GM12878 (cell line): ENCODE data around the gene HOXB6. TPM values are rescaled to one million over a fixed set of nuclear protein-coding genes. Genes with fewer than 3 reads are reported as not detected.

Experiments
- ATAC-seq: fragments of 200-7000 bp; cut with Tn5 transposase; 3 replicates; pipeline ENCODE4 v1.9.1; 2020; ENCODE audit warnings: mild to moderate bottlenecking, moderate library complexity
- BruUV-seq: library from RNA; stranded (reverse); fragments of 400-500 nt; replicated peaks from 2 replicates; lab custom pipeline; 2021; lab: Mats Ljungman, UMichigan
- CTCF ChIA-PET: fragments of 300-600 bp; sonication (Branson Sonifier 250); formaldehyde crosslinking; extraction: SDS; loops from one replicate; lab custom pipeline; 2021; ENCODE audit warnings: inconsistent platforms; lab: Yijun Ruan, JAX
- POLR2A ChIA-PET: fragments of 350-600 bp; formaldehyde crosslinking; extraction: SDS; loops from one replicate; lab custom pipeline; 2021; ENCODE audit warnings: inconsistent platforms; lab: Charles Lee
- RAD21 ChIA-PET: fragments of 300-600 bp; sonication (Branson Sonifier 250); formaldehyde crosslinking; loops from one replicate; lab custom pipeline; 2023; ENCODE audit warnings: antibody characterized with exemption; ENCODE audit not compliant: unreplicated experiment; lab: Charles Lee
- SMC1A ChIA-PET: fragments of 300-600 bp; sonication (Branson Sonifier 250); formaldehyde crosslinking; loops from one replicate; lab custom pipeline; 2023; ENCODE audit not compliant: unreplicated experiment, uncharacterized antibody; lab: Charles Lee
- DNase-seq: peaks from one replicate; pipeline ENCODE4 v3.0.0-alpha.2; 2011; ENCODE audit warnings: low read depth, low spot score
- FAIRE-seq: peaks from 3 replicates; lab custom pipeline; 2011; peaks lifted over from hg19 to GRCh38; lab: Jason Lieb, UNC
- H2AFZ ChIP-seq: 2 replicates; pipeline ENCODE4 v1.6.0; 2011; ENCODE audit warnings: low read depth, low read length, control low read depth; ENCODE audit not compliant: control insufficient read depth
- H3K27ac ChIP-seq: 2 replicates; pipeline ENCODE4 v1.5.1; 2011; ENCODE audit warnings: control low read depth; ENCODE audit not compliant: control insufficient read depth, insufficient read depth
- H3K27me3 ChIP-seq, 2 experiments: replicated peaks in 1 of 2; 2 replicates each; pipeline versions ENCODE4 v1.6.0 to v1.6.1; 2011; ENCODE audit warnings: low read length in 1 of 2; ENCODE audit not compliant: control insufficient read depth in 2 of 2, insufficient read depth in 2 of 2
- H3K36me3 ChIP-seq, 2 experiments: 2 replicates each; pipeline ENCODE4 v1.5.1; 2011; ENCODE audit warnings: low read length in 1 of 2; ENCODE audit not compliant: control insufficient read depth in 2 of 2, insufficient read depth in 2 of 2
- H3K4me1 ChIP-seq: 2 replicates; pipeline ENCODE4 v1.6.1; 2011; ENCODE audit warnings: mild to moderate bottlenecking, low read length, moderate library complexity, mixed read lengths; ENCODE audit not compliant: control insufficient read depth, insufficient read depth
- H3K4me2 ChIP-seq: 2 replicates; pipeline ENCODE4 v1.6.0; 2011; ENCODE audit warnings: control low read depth; ENCODE audit not compliant: control insufficient read depth, insufficient read depth
- H3K4me3 ChIP-seq: fragments of 200-600 bp; sonication (generic); 2 replicates; pipeline ENCODE4 v1.5.1; 2016
- H3K79me2 ChIP-seq: 2 replicates; pipeline ENCODE4 v1.6.0; 2011; ENCODE audit warnings: low read length; ENCODE audit not compliant: control insufficient read depth, insufficient read depth
- H3K9ac ChIP-seq: 2 replicates; pipeline ENCODE4 v1.8.0; 2011; ENCODE audit warnings: low read length, control low read depth, mixed read lengths; ENCODE audit not compliant: control insufficient read depth, insufficient read depth
- H3K9me3 ChIP-seq: replicated peaks from 3 replicates; pipeline ENCODE4 v1.5.1; 2011; ENCODE audit warnings: mild to moderate bottlenecking, low read length; ENCODE audit not compliant: control insufficient read depth, insufficient read depth
- H4K20me1 ChIP-seq: 2 replicates; pipeline ENCODE4 v1.6.0; 2011; ENCODE audit not compliant: control insufficient read depth, insufficient read depth
- CHD2 ChIP-seq: IDR thresholded peaks from 2 replicates; pipeline ENCODE4 v1.6.1; 2011; ENCODE audit warnings: low read depth, low read length, improper control_type of control experiment, borderline replicate concordance
- EED ChIP-seq: sonication (generic); IDR thresholded peaks from 2 replicates; pipeline ENCODE4 v1.6.1; 2016; ENCODE audit warnings: antibody characterized with exemption, low read depth
- FOS ChIP-seq: IDR thresholded peaks from 3 replicates; pipeline ENCODE4 v1.6.1; 2011; ENCODE audit warnings: borderline replicate concordance; ENCODE audit not compliant: insufficient read length; ENCODE audit errors: extremely low read depth
- GATAD2B ChIP-seq: fragments of 450-650 bp; conservative IDR thresholded peaks from 2 replicates; pipeline ENCODE4 v1.6.1; 2017; ENCODE audit warnings: low read depth, mild to moderate bottlenecking, moderate library complexity
- KAT2A ChIP-seq: conservative IDR thresholded peaks from 2 replicates; pipeline ENCODE4 v1.6.1; 2011; ENCODE audit warnings: low read depth, low read length; ENCODE audit not compliant: control insufficient read depth
- MYB ChIP-seq: fragments of 150-350 bp; IDR thresholded peaks from 2 replicates; pipeline ENCODE4 v1.6.1; 2014; ENCODE audit warnings: mild to moderate bottlenecking, low read depth, low read length, borderline replicate concordance
- NR2F1 ChIP-seq: fragments of 450-650 bp; conservative IDR thresholded peaks from 2 replicates; pipeline ENCODE4 v1.6.1; 2017; ENCODE audit warnings: mild to moderate bottlenecking
- RCOR1 ChIP-seq: conservative IDR thresholded peaks from 2 replicates; pipeline ENCODE4 v1.6.1; 2012; ENCODE audit warnings: low read depth, low read length, improper control_type of control experiment
- STAT1 ChIP-seq: fragments of 450-650 bp; conservative IDR thresholded peaks from 2 replicates; pipeline ENCODE4 v1.6.1; 2014; ENCODE audit warnings: antibody characterized with exemption, mild to moderate bottlenecking
- YBX1 ChIP-seq: fragments of 450-650 bp; IDR thresholded peaks from 2 replicates; pipeline ENCODE4 v1.6.1; 2016; ENCODE audit warnings: antibody characterized with exemption
- ZNF384 ChIP-seq: IDR thresholded peaks from 2 replicates; pipeline ENCODE4 v1.6.1; 2012; ENCODE audit warnings: low read depth, mild to moderate bottlenecking, low read length, improper control_type of control experiment, borderline replicate concordance
- WGBS: methylation state at CpG from one replicate; pipeline ENCODE4 v1.1.6; 2016; ENCODE audit warnings: low lambda C conversion rate; ENCODE audit not compliant: insufficient replicate concordance, insufficient coverage; ENCODE audit errors: missing lambda C conversion rate; 5-methylcytosine and 5-hydroxymethylcytosine counted together
- in situ Hi-C: fragments of 300-500 bp; cut with MboI; formaldehyde crosslinking; loops from 9 replicates; pipeline ENCODE4 v1.14.3; 2018; ENCODE audit warnings: mixed read lengths
- intact Hi-C: fragments of 100-400 bp; cut with micrococcal nuclease; formaldehyde crosslinking; loops from one replicate; pipeline ENCODE4 v1.14.2; 2022; ENCODE audit not compliant: unreplicated experiment
- polyA plus RNA-seq, 11 experiments: library from polyadenylated mRNA; depleted of rRNA in 4 of 11; unstranded in 6 of 11; stranded (reverse) in 5 of 11; fragments of >200 nt; fragmentation: Nextera tagmentation in 4 of 11; fragmentation: Illumina TruSeq in 1 of 11; extraction: Ambion mirVana in 4 of 11; extraction: Trizol in 1 of 11; gene quantifications; 1 replicate in 1 of 11; 2 replicates in 10 of 11; pipeline versions ENCODE4 v1.2.1 to v1.2.3, GENCODE V29; 2011 to 2016; ENCODE audit warnings: inconsistent platforms in 2 of 11, missing spikeins in 2 of 11, low read depth in 1 of 11
- total RNA-seq, 4 experiments: library from RNA; depleted of rRNA in 3 of 4; stranded (reverse); fragments of >200 nt in 3 of 4; fragmentation: Illumina TruSeq in 1 of 4; extraction: Trizol in 1 of 4; gene quantifications; 2 replicates each; pipeline versions ENCODE4 v1.2.1 to v1.2.3, GENCODE V29; 2013 to 2021
- TF ChIP-seq, protein P1 (sequence below): fragments of 450-650 bp; formaldehyde crosslinking; IDR thresholded peaks from 2 replicates; pipeline ENCODE4 v1.4.0; 2022; ENCODE audit warnings: mild to moderate bottlenecking, moderate library complexity
- TF ChIP-seq, protein P2 (sequence below): fragments of 450-650 bp; IDR thresholded peaks from 2 replicates; pipeline ENCODE4 v1.6.1; 2017; ENCODE audit warnings: low read depth, mild to moderate bottlenecking, moderate library complexity
- TF ChIP-seq, protein P3 (sequence below): fragments of 450-650 bp; conservative IDR thresholded peaks from 2 replicates; pipeline ENCODE4 v1.6.1; 2017; ENCODE audit warnings: mild to moderate bottlenecking, moderate library complexity

Gene HOXB6
- total and polyA plus RNA-seq, 10 of the 15 experiments (the other 5 are each of a cell fraction or from before 2014, with no cell fraction given), result 0.04 to 0.51 (median 0.09) TPM; not detected in 2

DNA sequence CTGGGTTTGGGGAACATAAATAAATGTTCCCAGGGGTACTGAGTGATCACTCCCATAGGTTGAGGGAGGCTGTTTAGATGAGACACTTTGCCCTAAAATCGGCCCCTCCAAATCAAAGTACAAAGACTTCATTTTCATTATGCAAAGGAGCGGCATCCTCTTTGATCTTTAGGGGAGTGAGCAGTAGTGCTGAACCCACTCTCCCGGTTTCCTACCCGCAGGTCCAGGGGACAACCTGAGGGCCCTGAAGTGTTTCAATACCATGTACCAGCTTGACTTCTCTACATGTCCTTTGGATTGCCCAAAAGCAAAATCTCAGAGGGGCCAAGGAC is 3.6 kb downstream of the HOXB6 start (continued):
- TF ChIP-seq KAT2A, result no peak
- TF ChIP-seq NR2F1, result no peak
- TF ChIP-seq, all 136 proteins: peak for 0

DNA sequence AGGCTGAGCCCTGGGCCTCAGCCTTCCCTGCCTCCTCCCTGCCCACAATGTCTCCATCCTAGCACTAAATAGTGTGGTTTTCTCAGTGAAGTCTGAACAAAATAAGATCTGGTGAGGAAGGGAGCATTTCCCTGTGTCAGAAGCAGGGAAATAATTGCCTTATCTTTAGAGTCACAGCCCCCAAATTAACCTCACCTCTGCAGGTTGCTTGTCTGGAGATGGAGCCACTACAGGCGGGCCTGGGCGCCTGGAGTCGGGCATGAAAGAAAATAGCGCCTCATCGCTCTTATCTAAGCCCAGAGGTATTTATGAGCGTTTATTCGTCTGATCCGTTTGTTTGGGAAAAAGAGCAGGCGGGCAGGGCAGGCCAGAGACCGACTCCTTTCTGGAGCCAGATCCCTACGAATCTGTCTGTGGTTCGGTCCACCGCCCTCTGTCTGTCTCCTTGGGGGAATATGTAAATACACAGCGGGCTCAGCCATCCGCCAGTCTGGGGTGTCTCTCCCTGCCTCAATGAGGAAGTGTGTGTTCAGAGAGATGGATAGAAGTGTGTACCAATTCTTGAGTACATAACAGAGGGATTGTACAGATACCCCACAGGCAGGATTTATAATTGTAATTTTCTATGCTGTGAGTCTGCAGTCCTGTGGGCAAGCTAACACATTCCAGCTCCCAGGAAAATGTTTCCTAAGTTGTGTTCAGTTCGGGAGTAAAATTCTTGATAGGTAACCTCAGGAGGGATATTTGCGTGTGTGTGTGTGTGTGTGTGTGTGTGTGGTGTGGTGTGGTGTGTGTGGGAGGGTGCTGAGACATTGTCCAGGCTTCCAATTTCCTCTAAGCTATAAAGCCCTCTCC is 4.3 kb downstream of the HOXB6 start:
- intact Hi-C loops (no loop called here), in situ Hi-C loops (no loop called here)
- Histone ChIP-seq H3K79me2 (no peaks in the 10 kb centered on the region), H3K27me3 (peaks cover 17 to 47% of the 10 kb centered on the region in 2 experiments), H4K20me1 (no peaks in the 10 kb centered on the region), H3K36me3 (no peaks in the 10 kb centered on the region), H3K4me2 (no peak overlapping the region), H3K9me3 (no peaks in the 10 kb centered on the region), H3K27ac (no peak overlapping the region), H2AFZ (no peak overlapping the region), H3K9ac (no peak overlapping the region), H3K4me1 (peaks cover 10% of the 10 kb centered on the region), H3K4me3 (no peak overlapping the region)
- 61% methylated on average over 17 of the region's 17 CpGs for WGBS
- FAIRE-seq (no peak), ATAC-seq (no peak), DNase-seq (no peak)
- no TSS peak for BruUV-seq
- SMC1A ChIA-PET, result interaction anchor here (0.9 to 2.3 kb wide), 5 partner anchors 8 to 343 kb away, joined by 3 to 8 read pairs (median 5); partner anchors contain the start of gene HOXB8
- CTCF ChIA-PET, result interaction anchor here (0.6 to 1.9 kb wide), 15 partner anchors 10 to 582 kb away, joined by 3 to 7 read pairs (median 4); partner anchors contain the start of gene HOXB7
- POLR2A ChIA-PET, result interaction anchor here (1.6 to 1.7 kb wide), 2 partner anchors 18 to 253 kb away, joined by 3 to 11 read pairs; no protein-coding TSS in a partner anchor
- RAD21 ChIA-PET, result interaction anchor here (1.3 to 2.1 kb wide), 3 partner anchors 18 to 520 kb away, joined by 3 to 8 read pairs (median 3); partner anchors contain the start of gene HOXB9
- no peak for TF ChIP-seq STAT1
- TF ChIP-seq, protein P1, sequence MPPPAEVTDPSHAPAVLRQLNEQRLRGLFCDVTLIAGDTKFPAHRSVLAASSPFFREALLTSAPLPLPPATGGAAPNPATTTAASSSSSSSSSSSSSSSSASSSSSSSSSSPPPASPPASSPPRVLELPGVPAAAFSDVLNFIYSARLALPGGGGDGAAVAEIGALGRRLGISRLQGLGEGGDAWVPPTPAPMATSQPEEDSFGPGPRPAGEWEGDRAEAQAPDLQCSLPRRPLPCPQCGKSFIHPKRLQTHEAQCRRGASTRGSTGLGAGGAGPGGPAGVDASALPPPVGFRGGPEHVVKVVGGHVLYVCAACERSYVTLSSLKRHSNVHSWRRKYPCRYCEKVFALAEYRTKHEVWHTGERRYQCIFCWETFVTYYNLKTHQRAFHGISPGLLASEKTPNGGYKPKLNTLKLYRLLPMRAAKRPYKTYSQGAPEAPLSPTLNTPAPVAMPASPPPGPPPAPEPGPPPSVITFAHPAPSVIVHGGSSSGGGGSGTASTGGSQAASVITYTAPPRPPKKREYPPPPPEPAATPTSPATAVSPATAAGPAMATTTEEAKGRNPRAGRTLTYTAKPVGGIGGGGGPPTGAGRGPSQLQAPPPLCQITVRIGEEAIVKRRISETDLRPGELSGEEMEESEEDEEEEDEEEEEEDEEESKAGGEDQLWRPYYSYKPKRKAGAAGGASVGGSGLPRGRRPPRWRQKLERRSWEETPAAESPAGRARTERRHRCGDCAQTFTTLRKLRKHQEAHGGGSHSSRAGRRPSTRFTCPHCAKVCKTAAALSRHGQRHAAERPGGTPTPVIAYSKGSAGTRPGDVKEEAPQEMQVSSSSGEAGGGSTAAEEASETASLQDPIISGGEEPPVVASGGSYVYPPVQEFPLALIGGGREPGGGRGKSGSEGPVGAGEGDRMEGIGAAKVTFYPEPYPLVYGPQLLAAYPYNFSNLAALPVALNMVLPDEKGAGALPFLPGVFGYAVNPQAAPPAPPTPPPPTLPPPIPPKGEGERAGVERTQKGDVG, result no peak
- TF ChIP-seq FOS, result no peak
- no peak for TF ChIP-seq ZNF384
- no peak for TF ChIP-seq EED
- TF ChIP-seq, protein P2, sequence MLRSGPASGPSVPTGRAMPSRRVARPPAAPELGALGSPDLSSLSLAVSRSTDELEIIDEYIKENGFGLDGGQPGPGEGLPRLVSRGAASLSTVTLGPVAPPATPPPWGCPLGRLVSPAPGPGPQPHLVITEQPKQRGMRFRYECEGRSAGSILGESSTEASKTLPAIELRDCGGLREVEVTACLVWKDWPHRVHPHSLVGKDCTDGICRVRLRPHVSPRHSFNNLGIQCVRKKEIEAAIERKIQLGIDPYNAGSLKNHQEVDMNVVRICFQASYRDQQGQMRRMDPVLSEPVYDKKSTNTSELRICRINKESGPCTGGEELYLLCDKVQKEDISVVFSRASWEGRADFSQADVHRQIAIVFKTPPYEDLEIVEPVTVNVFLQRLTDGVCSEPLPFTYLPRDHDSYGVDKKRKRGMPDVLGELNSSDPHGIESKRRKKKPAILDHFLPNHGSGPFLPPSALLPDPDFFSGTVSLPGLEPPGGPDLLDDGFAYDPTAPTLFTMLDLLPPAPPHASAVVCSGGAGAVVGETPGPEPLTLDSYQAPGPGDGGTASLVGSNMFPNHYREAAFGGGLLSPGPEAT, result no peak
- TF ChIP-seq CHD2, result no peak
- TF ChIP-seq YBX1, result no peak
- TF ChIP-seq MYB, result no peak
- TF ChIP-seq RCOR1, result no peak
- TF ChIP-seq GATAD2B, result no peak
- TF ChIP-seq, protein P3, sequence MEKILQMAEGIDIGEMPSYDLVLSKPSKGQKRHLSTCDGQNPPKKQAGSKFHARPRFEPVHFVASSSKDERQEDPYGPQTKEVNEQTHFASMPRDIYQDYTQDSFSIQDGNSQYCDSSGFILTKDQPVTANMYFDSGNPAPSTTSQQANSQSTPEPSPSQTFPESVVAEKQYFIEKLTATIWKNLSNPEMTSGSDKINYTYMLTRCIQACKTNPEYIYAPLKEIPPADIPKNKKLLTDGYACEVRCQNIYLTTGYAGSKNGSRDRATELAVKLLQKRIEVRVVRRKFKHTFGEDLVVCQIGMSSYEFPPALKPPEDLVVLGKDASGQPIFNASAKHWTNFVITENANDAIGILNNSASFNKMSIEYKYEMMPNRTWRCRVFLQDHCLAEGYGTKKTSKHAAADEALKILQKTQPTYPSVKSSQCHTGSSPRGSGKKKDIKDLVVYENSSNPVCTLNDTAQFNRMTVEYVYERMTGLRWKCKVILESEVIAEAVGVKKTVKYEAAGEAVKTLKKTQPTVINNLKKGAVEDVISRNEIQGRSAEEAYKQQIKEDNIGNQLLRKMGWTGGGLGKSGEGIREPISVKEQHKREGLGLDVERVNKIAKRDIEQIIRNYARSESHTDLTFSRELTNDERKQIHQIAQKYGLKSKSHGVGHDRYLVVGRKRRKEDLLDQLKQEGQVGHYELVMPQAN, result no peak
